ENCODE measurements around the gene AKAP8L.
"Not testable (repeated sequence)": the region's sequence is repeated elsewhere in the genome, so short reads cannot be mapped to it uniquely, and the experiment has no call there.

The AKAP8L gene

GRCh38 chr19:15379083-15379998 is 39.4 kb downstream of the AKAP8L start, which contains the start of gene AKAP8:
Gene AKAP8, minus strand, starts transcription at chr19:15379787. Its CDS starts 56 bp downstream, at chr19:15379731.
- peak; percentile 98 for DNase-seq

GRCh38 chr19:15378534-15379082 is 40.2 kb downstream of the AKAP8L start:
- peak; percentile 14 for DNase-seq

GRCh38 chr19:15374796-15375440 is 43.9 kb downstream of the AKAP8L start:
- DNase-seq, result no peak

- DNase-seq, result no peak
Measured at GRCh38 chr19:15374105-15374651, 44.6 kb downstream of the AKAP8L start.

GRCh38 chr19:15373644-15374043 is 45.1 kb downstream of the AKAP8L start:
- DNase-seq, result no peak

- no peak for DNase-seq
Measured at GRCh38 chr19:15372891-15373301, 45.9 kb downstream of the AKAP8L start.

GRCh38 chr19:15372470-15372869 is 46.3 kb downstream of the AKAP8L start:
- DNase-seq, result no peak

GRCh38 chr19:15371786-15372380 is 46.9 kb downstream of the AKAP8L start:
- no peak for DNase-seq

- no peak for DNase-seq
Measured at GRCh38 chr19:15371119-15371518, 47.7 kb downstream of the AKAP8L start.

- DNase-seq, result no peak
Measured at GRCh38 chr19:15369594-15369891, 49.2 kb downstream of the AKAP8L start.

- no peak for DNase-seq
Measured at GRCh38 chr19:15368798-15369593, 49.8 kb downstream of the AKAP8L start.

GRCh38 chr19:15368051-15368632 is 50.6 kb downstream of the AKAP8L start:
- DNase-seq, result no peak

GRCh38 chr19:15367439-15367838 is 51.3 kb downstream of the AKAP8L start:
- no peak for DNase-seq

- no peak for DNase-seq
Measured at GRCh38 chr19:15365264-15365663, 53.5 kb downstream of the AKAP8L start.

- not testable (repeated sequence) for DNase-seq
Measured at GRCh38 chr19:15363791-15364190, 55.0 kb downstream of the AKAP8L start.

GRCh38 chr19:15363048-15363447 is 55.7 kb downstream of the AKAP8L start:
- not testable (repeated sequence) for DNase-seq

GRCh38 chr19:15360015-15360414 is 58.8 kb downstream of the AKAP8L start:
- not testable (repeated sequence) for DNase-seq

GRCh38 chr19:15358918-15359317 is 59.9 kb downstream of the AKAP8L start:
- no peak for DNase-seq

- DNase-seq, result no peak
Measured at GRCh38 chr19:15357906-15358305, 60.9 kb downstream of the AKAP8L start.

- no peak for DNase-seq
Measured at GRCh38 chr19:15354566-15355296, 64.1 kb downstream of the AKAP8L start.

GRCh38 chr19:15353908-15354307 is 64.9 kb downstream of the AKAP8L start:
- DNase-seq, result no peak

Measured in NCI-H1694 (cell line).